Measurements from ENCODE around the gene NONO.

NONO gene, protein sequence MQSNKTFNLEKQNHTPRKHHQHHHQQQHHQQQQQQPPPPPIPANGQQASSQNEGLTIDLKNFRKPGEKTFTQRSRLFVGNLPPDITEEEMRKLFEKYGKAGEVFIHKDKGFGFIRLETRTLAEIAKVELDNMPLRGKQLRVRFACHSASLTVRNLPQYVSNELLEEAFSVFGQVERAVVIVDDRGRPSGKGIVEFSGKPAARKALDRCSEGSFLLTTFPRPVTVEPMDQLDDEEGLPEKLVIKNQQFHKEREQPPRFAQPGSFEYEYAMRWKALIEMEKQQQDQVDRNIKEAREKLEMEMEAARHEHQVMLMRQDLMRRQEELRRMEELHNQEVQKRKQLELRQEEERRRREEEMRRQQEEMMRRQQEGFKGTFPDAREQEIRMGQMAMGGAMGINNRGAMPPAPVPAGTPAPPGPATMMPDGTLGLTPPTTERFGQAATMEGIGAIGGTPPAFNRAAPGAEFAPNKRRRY

DNA sequence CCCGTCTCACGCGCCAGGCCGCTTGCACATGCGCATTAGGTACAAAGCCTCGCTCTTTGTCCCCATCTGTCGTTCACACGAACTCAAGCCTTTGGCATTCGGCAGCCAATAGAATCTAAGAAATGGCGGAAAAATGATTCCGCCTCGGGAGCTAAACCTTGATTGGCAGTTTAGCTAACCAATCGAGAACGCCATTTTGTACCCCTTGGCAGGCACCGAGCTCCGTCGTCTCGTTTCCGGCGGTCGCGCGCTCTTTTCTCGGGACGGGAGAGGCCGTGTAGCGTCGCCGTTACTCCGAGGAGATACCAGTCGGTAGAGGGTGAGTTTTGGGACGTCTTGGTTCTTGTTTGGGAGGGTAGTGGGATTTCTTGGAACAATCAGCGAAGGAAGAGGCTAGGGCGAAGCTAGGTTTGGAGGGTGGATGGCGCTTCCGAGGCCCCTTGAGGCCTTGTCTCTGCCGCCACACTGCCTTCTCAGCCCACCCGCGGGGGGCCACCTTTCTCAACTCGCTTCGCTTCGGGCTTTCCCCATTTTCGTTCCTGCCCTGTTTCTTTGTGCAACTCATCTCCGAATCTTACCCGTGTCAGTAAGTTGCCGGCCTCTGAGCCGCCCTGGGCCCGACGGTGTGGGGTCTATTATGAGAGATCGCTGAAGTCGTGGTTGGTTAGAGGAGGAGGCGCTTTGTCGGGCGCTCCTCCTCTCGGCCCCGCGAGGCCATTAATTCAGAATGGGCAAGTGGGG lies at the start of gene NONO:
TSS of gene NONO (plus strand) at position 233 of the 741 bp plus-strand sequence. CDS start 7,003 bp downstream, outside the sequence.
- peaks cover 40% of the 10 kb centered on the region for H4K20me1 ChIP-seq (ENCODE audit: insufficient read depth, low read length)
- no peaks in the 10 kb centered on the region for H3K9me3 ChIP-seq (ENCODE audit: insufficient read depth, low read length)
- H3K27me3 ChIP-seq (ENCODE audit: low read depth, low read length) = no peaks in the 10 kb centered on the region
- peak within 1 kb of the TSS; percentile 84 for H2AFZ ChIP-seq (ENCODE audit: low read depth, low read length)
- peak within 1 kb of the TSS; percentile 93 for H3K9ac ChIP-seq (ENCODE audit: low read length)
- peak within 1 kb of the TSS; percentile 92 for H3K27ac ChIP-seq (ENCODE audit: low read length)
- H3K79me2 ChIP-seq (ENCODE audit: low read length) = peaks cover 52% of the 10 kb centered on the region
- peak within 1 kb of the TSS; percentile 89 for H3K4me3 ChIP-seq (ENCODE audit: low read length)
- TF ChIP-seq, protein P1, sequence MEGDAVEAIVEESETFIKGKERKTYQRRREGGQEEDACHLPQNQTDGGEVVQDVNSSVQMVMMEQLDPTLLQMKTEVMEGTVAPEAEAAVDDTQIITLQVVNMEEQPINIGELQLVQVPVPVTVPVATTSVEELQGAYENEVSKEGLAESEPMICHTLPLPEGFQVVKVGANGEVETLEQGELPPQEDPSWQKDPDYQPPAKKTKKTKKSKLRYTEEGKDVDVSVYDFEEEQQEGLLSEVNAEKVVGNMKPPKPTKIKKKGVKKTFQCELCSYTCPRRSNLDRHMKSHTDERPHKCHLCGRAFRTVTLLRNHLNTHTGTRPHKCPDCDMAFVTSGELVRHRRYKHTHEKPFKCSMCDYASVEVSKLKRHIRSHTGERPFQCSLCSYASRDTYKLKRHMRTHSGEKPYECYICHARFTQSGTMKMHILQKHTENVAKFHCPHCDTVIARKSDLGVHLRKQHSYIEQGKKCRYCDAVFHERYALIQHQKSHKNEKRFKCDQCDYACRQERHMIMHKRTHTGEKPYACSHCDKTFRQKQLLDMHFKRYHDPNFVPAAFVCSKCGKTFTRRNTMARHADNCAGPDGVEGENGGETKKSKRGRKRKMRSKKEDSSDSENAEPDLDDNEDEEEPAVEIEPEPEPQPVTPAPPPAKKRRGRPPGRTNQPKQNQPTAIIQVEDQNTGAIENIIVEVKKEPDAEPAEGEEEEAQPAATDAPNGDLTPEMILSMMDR (IDR thresholded peaks at IDR 0.05; ENCODE audit: low read depth, low read length) = peak; percentile 18; the same call in 1 of the 2 replicates
- TF ChIP-seq EZH2phosphoT487 (IDR thresholded peaks at IDR 0.05; ENCODE audit: low read depth) = no peak
- peaks cover 16% of the 10 kb centered on the region for H3K4me1 ChIP-seq (ENCODE audit: low read length)
- H3K4me2 ChIP-seq (ENCODE audit: low read length) = peak within 1 kb of the TSS; percentile 92
- H3K36me3 ChIP-seq (replicated peaks; ENCODE audit: low read depth, low read length) = peaks cover 24% of the 10 kb centered on the region

DNA sequence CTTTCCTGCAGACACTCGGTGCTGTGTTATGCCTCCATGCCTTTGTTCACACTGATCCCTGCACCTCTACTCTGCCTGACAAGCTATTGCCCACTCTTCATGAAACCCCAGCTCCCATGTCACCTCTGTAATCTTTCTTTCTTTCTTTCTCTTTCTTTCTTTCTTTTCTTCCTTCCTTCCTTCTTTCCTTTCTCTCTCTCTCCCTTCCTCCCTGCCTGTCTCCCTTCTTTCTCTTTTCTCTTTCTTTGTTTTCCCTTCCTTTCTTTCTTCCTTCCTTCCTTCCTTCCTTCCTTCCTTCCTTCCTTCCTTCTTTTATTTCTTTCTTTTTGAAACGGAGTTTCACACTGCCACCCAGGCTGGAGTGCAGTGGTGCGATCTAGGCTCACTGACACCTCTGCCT lies 48.0 kb upstream of the NONO start:
- Histone ChIP-seq H4K20me1 (ENCODE audit: insufficient read depth, low read length) (no peaks in the 10 kb centered on the region), H3K27me3 (ENCODE audit: low read depth, low read length) (no peaks in the 10 kb centered on the region), H3K79me2 (ENCODE audit: low read length) (no peaks in the 10 kb centered on the region)

DNA sequence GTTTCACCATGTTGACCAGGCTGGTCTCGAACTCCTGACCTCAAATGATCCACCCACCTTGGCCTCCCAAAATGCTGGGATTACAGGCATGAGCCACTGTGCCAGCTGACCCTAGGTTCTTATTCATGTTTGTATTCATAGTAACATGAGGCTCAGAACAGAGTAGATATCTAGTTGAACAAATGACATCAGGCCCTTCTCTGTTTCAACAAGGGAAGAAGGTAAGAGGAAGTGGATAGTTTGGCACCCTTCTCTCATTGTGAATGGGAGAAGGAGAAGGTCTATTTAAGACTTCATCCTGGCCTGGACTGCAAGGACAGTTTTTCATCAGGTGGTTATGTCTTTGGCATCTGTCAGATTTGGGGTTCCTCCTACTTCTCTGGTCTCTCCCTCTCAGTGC lies 46.6 kb upstream of the NONO start:
- Histone ChIP-seq H3K4me1 (ENCODE audit: low read length) (no peaks in the 10 kb centered on the region), H3K27ac (ENCODE audit: low read length) (no peak overlapping the region), H2AFZ (ENCODE audit: low read depth, low read length) (no peak overlapping the region), H3K36me3 (replicated peaks; ENCODE audit: low read depth, low read length) (peaks cover 5% of the 10 kb centered on the region), H3K79me2 (ENCODE audit: low read length) (no peaks in the 10 kb centered on the region), H3K9ac (ENCODE audit: low read length) (no peak overlapping the region), H3K4me3 (ENCODE audit: low read length) (no peak overlapping the region), H4K20me1 (ENCODE audit: insufficient read depth, low read length) (no peaks in the 10 kb centered on the region), H3K27me3 (ENCODE audit: low read depth, low read length) (no peaks in the 10 kb centered on the region), H3K4me2 (ENCODE audit: low read length) (no peak overlapping the region), H3K9me3 (ENCODE audit: insufficient read depth, low read length) (no peaks in the 10 kb centered on the region)
- TF ChIP-seq, protein P1 (IDR thresholded peaks at IDR 0.05; ENCODE audit: low read depth, low read length) = no peak

More for the DNA sequence above, 48.0 kb upstream of the NONO start:
- Histone ChIP-seq H3K27ac (ENCODE audit: low read length) (no peak overlapping the region), H3K9ac (ENCODE audit: low read length) (no peak overlapping the region), H2AFZ (ENCODE audit: low read depth, low read length) (no peak overlapping the region), H3K4me3 (ENCODE audit: low read length) (no peak overlapping the region), H3K4me1 (ENCODE audit: low read length) (no peaks in the 10 kb centered on the region), H3K9me3 (ENCODE audit: insufficient read depth, low read length) (no peaks in the 10 kb centered on the region), H3K36me3 (replicated peaks; ENCODE audit: low read depth, low read length) (no peaks in the 10 kb centered on the region), H3K4me2 (ENCODE audit: low read length) (no peak overlapping the region)
- TF ChIP-seq EZH2phosphoT487 (IDR thresholded peaks at IDR 0.05; ENCODE audit: low read depth) = no peak

DNA sequence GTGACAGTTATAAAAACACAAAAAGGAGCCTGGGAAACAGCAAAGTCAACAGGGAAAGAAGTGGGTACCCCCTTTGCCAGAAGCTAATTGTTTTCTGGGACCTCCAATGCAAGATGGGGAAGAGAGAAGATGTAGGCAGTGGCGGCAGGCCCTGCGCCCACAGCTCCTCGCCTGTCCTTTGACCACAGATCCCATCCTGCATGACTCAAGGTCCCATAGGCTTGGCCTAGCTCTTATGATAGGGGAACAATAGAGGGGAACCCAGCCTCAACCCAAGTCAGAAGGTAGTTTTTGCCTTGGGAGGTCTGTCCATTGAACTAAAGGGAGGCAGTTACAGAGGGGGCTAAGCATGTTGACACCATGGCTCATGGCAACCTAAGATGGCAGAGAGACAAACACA lies 43.7 kb upstream of the NONO start:
- TF ChIP-seq, protein P1 (IDR thresholded peaks at IDR 0.05; ENCODE audit: low read depth, low read length) = no peak
- TF ChIP-seq EZH2phosphoT487 (IDR thresholded peaks at IDR 0.05; ENCODE audit: low read depth) = no peak
- Histone ChIP-seq H3K4me3 (ENCODE audit: low read length) (no peak overlapping the region), H3K9me3 (ENCODE audit: insufficient read depth, low read length) (no peaks in the 10 kb centered on the region), H2AFZ (ENCODE audit: low read depth, low read length) (no peak overlapping the region), H3K36me3 (replicated peaks; ENCODE audit: low read depth, low read length) (peaks cover 14% of the 10 kb centered on the region), H3K4me2 (ENCODE audit: low read length) (no peak overlapping the region), H3K9ac (ENCODE audit: low read length) (no peak overlapping the region), H4K20me1 (ENCODE audit: insufficient read depth, low read length) (no peaks in the 10 kb centered on the region), H3K79me2 (ENCODE audit: low read length) (no peaks in the 10 kb centered on the region), H3K27ac (ENCODE audit: low read length) (no peak overlapping the region), H3K27me3 (ENCODE audit: low read depth, low read length) (no peaks in the 10 kb centered on the region), H3K4me1 (ENCODE audit: low read length) (no peaks in the 10 kb centered on the region)

All from OCI-LY3 (cell line).